IMR-90 (cell line): ENCODE data around the gene RNF225.

Experiments used
- BHLHE40 ChIP-seq: fragments of 150-350 bp; IDR thresholded peaks from 2 replicates; pipeline ENCODE4 v1.6.1; 2016; ENCODE audit warnings: mild to moderate bottlenecking, low read depth, low read length
- CEBPB ChIP-seq: IDR thresholded peaks from 2 replicates; pipeline ENCODE4 v1.6.1; 2012; ENCODE audit warnings: low read depth, low read length, improper control_type of control experiment
- CHD1 ChIP-seq: IDR thresholded peaks from 2 replicates; pipeline ENCODE4 v1.6.1; 2012; ENCODE audit warnings: low read depth, low read length, improper control_type of control experiment
- MAFK ChIP-seq: IDR thresholded peaks from 2 replicates; pipeline ENCODE4 v1.6.1; 2012; ENCODE audit warnings: low read depth, low read length, improper control_type of control experiment
- MAZ ChIP-seq: IDR thresholded peaks from 2 replicates; pipeline ENCODE4 v1.6.1; 2012; ENCODE audit warnings: low read depth, mild to moderate bottlenecking, low read length, improper control_type of control experiment, moderate library complexity, borderline replicate concordance
- MXI1 ChIP-seq: IDR thresholded peaks from 2 replicates; pipeline ENCODE4 v1.6.1; 2012; ENCODE audit warnings: low read depth, mild to moderate bottlenecking, low read length, moderate library complexity, borderline replicate concordance
- POLR2A ChIP-seq: IDR thresholded peaks from 2 replicates; pipeline ENCODE4 v1.6.1; 2012; ENCODE audit warnings: mild to moderate bottlenecking, low read depth, low read length
- RAD21 ChIP-seq: IDR thresholded peaks from 2 replicates; pipeline ENCODE4 v1.6.1; 2012; ENCODE audit warnings: low read length, improper control_type of control experiment
- RCOR1 ChIP-seq: IDR thresholded peaks from 2 replicates; pipeline ENCODE4 v1.6.1; 2012; ENCODE audit warnings: mild to moderate bottlenecking, low read length, improper control_type of control experiment; ENCODE audit not compliant: insufficient replicate concordance
- RFX5 ChIP-seq: IDR thresholded peaks from 2 replicates; pipeline ENCODE4 v1.8.0; 2012; ENCODE audit warnings: low read depth, mild to moderate bottlenecking, low read length, moderate library complexity
- SMC3 ChIP-seq: fragments of 150-350 bp; IDR thresholded peaks from 2 replicates; pipeline ENCODE4 v1.6.1; 2016; ENCODE audit warnings: low read depth, mild to moderate bottlenecking, antibody characterized with exemption, low read length, moderate library complexity
- TF ChIP-seq, protein P1 (sequence below): conservative IDR thresholded peaks from 2 replicates; pipeline ENCODE4 v1.5.1; 2012; ENCODE audit warnings: mild to moderate bottlenecking, low read depth, low read length, improper control_type of control experiment
- TF ChIP-seq, protein P2 (sequence below): fragments of 150-350 bp; IDR thresholded peaks from 2 replicates; pipeline ENCODE4 v1.6.1; 2017; ENCODE audit warnings: mild to moderate bottlenecking, antibody characterized with exemption, low read length, low read depth
- TF ChIP-seq, protein P3 (sequence below): fragments of 150-350 bp; IDR thresholded peaks from 2 replicates; pipeline ENCODE4 v1.6.1; 2016; ENCODE audit warnings: low read depth, mild to moderate bottlenecking, low read length, moderate library complexity, borderline replicate concordance

DNA sequence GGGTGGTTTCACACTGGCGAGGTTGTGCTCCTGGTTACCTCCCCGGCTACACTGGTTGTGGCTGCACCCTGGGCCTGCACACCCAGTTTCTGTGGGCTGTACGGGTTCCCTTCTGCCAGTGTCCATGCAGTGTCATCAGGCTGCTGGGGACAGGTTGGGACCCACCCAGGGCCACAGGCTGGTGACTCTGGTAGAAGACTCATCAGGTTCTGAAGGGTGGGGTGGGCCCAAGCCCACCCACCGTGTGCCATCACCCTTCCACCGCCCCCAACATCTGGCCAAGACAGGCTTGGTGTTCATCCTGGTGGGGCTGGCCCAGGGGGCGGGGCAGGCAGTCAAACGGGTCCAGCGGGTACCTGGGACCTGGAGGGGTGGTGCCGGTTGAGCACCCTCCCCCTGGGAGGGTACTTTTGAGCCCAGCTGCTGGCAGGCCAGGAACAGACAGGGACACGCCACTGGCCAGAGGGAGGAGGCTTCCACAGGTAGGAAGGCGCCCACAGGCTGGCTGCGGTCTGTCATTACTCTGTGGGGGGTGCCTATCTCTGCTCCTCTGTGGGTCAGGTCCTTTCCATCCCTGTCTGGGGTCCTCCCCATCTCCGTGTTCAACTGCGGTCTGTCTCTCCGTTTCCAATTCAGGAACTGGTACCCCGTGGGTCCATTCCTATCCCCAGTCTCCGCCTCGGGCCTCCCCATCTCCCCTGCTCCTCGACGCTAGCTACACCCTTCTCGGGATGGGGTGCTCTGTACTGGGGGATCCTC lies at the start of gene RNF225:
- TF ChIP-seq POLR2A (no peak), BHLHE40 (no peak), RCOR1 (no peak), RAD21 (no peak), CEBPB (no peak), CHD1 (no peak), RFX5 (no peak), MXI1 (no peak), MAFK (no peak), SMC3 (no peak), MAZ (no peak)
- TF ChIP-seq, protein P1, sequence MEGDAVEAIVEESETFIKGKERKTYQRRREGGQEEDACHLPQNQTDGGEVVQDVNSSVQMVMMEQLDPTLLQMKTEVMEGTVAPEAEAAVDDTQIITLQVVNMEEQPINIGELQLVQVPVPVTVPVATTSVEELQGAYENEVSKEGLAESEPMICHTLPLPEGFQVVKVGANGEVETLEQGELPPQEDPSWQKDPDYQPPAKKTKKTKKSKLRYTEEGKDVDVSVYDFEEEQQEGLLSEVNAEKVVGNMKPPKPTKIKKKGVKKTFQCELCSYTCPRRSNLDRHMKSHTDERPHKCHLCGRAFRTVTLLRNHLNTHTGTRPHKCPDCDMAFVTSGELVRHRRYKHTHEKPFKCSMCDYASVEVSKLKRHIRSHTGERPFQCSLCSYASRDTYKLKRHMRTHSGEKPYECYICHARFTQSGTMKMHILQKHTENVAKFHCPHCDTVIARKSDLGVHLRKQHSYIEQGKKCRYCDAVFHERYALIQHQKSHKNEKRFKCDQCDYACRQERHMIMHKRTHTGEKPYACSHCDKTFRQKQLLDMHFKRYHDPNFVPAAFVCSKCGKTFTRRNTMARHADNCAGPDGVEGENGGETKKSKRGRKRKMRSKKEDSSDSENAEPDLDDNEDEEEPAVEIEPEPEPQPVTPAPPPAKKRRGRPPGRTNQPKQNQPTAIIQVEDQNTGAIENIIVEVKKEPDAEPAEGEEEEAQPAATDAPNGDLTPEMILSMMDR: no peak
- TF ChIP-seq, protein P2, sequence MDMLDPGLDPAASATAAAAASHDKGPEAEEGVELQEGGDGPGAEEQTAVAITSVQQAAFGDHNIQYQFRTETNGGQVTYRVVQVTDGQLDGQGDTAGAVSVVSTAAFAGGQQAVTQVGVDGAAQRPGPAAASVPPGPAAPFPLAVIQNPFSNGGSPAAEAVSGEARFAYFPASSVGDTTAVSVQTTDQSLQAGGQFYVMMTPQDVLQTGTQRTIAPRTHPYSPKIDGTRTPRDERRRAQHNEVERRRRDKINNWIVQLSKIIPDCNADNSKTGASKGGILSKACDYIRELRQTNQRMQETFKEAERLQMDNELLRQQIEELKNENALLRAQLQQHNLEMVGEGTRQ: no peak
- TF ChIP-seq, protein P3, sequence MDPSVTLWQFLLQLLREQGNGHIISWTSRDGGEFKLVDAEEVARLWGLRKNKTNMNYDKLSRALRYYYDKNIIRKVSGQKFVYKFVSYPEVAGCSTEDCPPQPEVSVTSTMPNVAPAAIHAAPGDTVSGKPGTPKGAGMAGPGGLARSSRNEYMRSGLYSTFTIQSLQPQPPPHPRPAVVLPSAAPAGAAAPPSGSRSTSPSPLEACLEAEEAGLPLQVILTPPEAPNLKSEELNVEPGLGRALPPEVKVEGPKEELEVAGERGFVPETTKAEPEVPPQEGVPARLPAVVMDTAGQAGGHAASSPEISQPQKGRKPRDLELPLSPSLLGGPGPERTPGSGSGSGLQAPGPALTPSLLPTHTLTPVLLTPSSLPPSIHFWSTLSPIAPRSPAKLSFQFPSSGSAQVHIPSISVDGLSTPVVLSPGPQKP: no peak
